IPS-NIHi11 (cell line): ENCODE results near the gene TEX9.
A peak's percentile ranks its signal among the peaks of the same experiment; 100 is the strongest.
"Not testable (repeated sequence)": the region's sequence is repeated elsewhere in the genome, so short reads cannot be mapped to it uniquely, and the experiment has no call there.

Experiments used
- DNase-seq: peaks from one replicate; pipeline ENCODE4 v3.0.0; 2012; ENCODE audit warnings: mixed read lengths, low spot score

The TEX9 gene

GRCh38 chr15:56365075-56365711, at the start of gene TEX9:
Gene TEX9, plus strand, starts transcription at chr15:56365426. Its CDS starts 25 bp downstream, at chr15:56365451.
- DNase-seq, result peak; percentile 95

DNA sequence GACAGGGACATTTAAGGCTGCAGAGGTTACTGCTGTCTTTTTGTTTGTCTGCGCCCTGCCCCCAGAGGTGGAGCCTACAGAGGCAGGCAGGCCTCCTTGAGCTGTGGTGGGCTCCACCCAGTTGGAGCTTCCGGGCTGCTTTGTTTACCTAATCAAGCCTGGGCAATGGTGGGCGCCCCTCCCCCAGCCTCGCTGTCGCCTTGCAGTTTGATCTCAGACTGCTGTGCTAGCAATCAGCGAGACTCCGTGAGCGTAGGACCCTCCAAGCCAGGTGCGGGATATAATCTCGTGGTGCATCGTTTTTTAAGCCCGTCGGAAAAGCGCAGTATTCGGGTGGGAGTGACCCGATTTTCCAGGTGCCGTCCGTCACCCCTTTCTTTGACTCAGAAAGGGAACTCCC, 48.7 kb upstream of the TEX9 start:
- not testable (repeated sequence) for DNase-seq

GRCh38 chr15:56320316-56320715, 44.9 kb upstream of the TEX9 start:
- DNase-seq, result no peak

- no peak for DNase-seq
Observed at GRCh38 chr15:56320861-56321260, 44.4 kb upstream of the TEX9 start.

GRCh38 chr15:56322444-56322843, 42.8 kb upstream of the TEX9 start:
- no peak for DNase-seq

DNA sequence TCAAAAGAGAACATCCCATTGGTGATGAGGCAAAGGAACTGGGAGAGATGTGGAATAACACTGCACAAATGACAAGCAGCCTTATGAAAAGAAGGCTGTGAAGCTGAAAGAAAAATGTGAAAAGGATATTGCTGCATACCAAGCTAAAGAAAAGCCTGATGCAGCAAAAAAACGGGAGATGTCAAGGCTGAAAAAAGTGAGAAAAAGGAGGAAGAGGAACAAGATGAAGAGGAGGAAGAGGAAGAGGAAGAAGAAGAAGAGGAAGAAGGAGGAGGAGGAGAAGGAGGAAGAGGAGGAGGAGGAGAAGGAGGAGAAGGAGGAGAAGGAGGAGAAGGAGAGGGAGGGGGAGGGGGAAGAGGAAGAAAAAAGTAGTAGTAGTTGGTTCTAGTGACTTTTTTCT, 41.8 kb upstream of the TEX9 start:
- no peak for DNase-seq

DNA sequence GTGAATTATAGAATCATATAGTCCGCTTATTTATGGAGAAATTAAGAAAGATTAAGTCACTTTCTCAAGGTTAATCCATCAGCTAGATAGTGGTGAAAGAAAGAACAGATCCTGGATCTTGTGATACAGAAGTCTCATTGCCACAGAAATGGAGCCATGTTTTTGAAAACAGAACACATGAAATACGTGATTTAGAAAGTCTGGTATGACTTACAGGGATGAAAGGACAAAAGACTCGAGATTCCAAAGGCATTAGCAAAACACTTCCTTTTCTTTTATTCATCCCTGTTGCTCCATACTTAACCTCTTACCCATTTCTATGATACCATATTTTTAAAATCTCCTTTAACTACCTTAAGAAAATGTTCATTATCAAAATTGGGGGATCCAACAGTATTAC, 40.0 kb upstream of the TEX9 start:
- DNase-seq, result no peak

DNA sequence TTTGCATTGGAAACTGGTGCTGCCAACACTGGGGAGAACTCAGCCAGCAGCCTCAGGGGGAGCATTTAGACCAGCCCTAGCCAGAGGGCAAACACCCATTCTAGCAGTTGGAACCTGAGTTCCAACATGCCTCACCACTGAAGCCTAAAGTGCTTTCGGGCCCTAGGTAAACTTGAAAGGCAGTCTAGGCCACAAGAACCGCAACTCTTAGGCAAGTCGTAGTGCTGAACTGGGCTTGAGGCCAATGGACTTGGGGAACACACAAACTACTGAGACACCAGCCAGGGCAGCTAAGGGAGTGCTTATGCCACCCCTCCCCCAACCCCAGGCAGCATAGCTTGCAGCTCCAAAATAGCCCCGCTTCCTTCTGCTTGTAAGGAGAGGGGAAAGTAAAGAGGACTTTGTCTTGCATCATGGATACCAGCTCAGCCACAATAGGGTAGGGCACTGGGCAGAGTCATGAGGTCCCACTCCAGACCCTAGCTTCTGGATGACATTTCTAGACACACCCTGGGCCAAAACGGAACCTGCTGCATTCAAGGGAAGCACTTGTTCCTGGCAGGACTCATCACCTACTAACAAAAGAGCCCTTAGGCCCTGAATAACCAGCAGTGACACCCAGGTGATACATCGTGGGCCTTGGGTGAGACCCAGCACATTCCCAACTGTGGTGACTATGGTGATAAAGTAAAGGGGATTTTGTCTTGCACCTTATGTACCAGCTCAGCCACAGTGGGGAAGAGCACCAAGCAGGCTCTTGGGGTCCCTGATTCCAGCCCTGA, 37.3 kb upstream of the TEX9 start:
- DNase-seq, result no peak

DNA sequence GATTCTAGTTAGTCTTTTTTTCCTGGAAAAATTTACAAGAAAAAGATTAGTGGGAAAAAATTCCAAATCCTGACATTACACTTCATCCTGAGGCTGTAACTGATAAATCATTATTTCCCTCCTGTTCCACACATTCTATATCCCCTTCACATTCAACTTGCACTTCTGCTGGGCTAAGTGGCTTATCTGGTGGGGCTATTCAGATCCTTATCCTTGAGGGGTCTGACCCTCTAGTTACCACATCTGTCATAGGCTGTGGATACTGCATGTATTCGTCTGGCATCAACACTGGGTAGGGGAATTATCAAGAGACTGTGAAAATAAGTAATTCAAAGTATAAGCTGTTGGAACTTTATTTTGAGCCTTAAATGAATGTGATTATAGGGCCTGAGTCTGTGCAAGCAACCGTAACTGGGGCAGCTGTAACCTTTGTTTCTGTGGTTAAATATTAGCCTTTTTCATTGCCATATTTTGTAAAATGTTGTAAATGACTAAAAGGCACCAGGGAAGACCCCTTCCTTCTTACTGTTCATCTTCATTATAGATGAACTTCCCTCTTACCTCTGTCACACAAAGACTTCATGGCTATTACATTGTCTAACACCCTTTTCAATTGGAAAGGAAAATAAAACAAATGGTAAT, 28.0 kb upstream of the TEX9 start:
- no peak for DNase-seq

DNA sequence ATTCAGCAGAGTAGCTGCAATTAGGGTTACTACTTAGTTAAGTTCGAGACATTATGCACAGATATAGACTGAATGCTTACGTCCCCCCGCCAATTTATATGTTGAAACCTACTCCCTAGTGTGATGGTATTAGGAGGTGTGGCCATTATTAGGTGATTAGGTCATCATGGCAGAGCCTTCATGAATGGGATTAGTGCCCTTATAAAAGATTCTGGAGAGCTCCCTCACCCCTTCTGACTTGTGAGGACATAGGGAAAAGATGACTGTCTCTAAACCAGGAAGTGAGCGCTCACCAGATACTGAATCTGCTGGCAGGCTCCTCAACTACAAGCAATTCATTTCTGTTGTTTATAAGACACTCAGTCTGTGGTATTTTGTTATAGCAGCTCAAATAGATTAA, 25.6 kb upstream of the TEX9 start:
- DNase-seq, result no peak

- no peak for DNase-seq
Observed at GRCh38 chr15:56341201-56341600, 24.0 kb upstream of the TEX9 start.

GRCh38 chr15:56342653-56343052, 22.6 kb upstream of the TEX9 start:
- DNase-seq, result no peak

- DNase-seq, result no peak
Observed at GRCh38 chr15:56343879-56344278, 21.3 kb upstream of the TEX9 start.

DNA sequence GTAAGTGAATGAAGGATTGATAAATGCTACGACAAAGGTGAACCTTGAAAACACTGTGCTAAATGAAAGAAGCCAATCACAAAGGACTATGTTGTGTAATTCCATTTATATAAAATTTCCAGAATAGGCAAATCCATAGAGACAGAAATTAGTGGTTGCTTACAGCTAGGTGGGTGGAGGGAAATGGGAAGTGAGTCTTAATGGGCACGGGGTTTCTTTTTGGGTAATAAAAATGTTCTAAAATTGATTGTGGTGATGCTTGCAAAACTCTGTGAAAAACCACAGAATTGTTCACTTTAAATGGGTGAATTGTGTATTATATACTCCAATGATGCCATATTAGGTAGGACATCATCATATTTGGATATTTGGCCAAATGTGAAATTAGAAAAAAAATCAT, 20.9 kb upstream of the TEX9 start:
- no peak for DNase-seq

- DNase-seq, result no peak
Observed at GRCh38 chr15:56346414-56346813, 18.8 kb upstream of the TEX9 start.

DNA sequence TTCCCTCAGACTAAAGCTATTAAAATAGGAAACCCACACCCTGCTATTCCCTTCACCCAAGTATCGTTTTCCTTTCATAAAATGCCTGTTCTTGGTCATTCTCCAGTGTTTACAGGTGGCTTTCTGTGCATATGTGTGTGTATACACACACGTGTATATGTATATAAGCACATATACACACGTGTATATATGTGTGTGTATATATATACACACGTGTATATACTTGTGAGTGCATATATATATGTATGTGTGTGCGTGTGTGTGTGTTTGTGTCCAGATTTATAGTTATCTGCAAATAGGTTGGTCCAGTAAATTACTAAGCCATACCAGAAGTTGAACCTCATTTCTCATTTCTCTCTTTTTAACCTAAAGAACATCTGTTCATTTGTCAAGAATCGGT, 15.7 kb upstream of the TEX9 start:
- DNase-seq, result no peak

DNA sequence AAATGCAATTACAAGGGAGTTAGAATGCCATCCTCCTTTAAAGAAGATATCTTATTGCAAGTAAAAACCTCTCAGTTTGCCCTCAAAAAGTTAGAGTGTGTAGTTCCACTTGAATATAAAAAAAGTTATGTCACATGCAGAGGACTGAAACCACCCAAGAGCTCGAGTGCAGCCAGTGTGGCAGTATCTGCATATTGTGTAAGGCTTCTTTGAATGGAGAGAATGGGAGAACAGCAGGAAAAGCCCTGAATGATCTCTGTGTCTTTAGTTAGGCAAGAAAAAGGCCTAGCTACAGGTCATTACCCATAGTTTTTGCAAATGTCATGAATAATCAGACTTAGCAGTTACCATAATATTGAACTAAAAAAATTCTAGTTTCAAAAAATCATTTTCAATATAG, 13.9 kb upstream of the TEX9 start:
- DNase-seq, result peak; percentile 18

DNA sequence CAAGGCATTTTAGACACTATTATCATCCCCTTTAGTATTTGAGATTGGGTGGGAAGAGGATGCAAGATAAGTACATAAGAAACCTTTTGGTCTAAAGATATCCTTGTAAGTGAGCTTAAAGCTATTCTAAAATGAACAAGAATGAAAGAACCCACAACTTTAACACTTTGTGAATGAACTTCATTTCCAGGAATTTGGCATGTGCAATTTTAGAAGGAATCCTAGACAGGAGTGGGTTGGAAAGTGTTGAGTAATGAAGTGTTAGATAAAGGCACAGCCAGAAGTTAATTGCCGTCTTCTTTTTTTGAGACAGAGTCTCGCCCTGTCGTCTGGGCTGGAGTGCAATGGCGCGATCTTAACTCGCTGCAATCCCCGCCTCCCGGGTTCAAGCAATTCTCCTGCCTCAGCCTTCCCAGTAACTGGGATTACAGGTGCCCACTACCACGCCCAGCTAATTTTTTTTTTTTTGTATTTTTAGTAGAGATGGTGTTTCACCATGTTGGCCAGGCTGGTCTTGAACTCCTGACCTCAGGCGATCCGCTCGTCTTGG, 13.2 kb upstream of the TEX9 start:
- DNase-seq, result no peak

DNA sequence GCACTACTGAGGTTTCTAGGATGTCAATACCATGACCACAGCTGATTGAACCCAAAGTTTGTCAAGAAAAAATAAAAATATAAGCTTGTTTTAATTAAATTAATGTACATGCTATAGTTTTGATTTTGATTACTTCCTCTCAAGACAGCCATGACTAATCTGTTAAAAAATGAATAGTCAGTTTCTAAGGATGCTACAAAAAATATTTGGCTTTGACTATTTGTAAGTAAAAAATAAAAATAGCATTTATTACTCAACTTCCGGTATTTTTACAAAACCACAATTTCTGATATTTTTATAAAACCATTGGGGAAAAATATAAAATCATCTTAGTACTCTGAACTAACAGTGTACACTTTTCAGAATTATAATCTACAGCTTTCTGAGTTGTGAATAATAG, 12.1 kb upstream of the TEX9 start:
- DNase-seq, result no peak

DNA sequence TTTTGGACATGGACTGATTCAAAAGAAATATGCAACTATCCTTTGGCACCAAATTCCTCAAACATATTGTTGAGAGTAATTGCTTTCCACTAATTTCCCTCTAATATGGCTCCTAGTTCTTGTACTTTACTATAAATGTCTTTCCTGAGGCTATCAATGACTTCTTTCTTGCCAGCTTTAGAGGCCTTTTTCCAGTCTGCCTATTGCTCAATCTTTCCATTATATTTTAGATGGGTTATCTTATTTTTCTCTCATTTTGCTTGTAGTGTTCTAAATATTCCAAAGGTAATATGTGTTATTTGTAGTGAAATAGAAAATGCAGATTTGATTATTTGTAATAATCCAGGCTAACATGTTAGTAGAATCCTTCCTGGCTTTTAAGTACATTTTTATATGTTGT, 11.5 kb upstream of the TEX9 start:
- DNase-seq, result no peak

DNA sequence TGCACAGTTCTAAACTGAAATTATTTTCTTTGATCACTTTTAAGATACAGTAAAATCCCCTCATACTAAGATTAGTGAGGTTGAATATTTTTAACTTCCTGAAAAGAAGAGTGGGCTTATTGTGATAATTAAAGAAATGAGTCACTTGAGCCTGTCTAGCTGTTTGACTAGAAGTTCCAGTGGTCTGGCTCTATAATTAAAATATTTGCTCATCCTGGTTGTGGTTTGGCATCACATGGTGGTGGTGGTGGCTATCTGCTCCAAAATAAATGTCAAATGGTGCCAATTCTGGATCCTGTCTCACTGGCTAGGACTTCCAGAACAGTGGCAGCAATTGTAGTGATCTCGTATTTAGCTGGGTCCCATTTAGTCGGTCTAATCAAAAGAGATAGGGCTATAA, 8.6 kb upstream of the TEX9 start:
- no peak for DNase-seq

DNA sequence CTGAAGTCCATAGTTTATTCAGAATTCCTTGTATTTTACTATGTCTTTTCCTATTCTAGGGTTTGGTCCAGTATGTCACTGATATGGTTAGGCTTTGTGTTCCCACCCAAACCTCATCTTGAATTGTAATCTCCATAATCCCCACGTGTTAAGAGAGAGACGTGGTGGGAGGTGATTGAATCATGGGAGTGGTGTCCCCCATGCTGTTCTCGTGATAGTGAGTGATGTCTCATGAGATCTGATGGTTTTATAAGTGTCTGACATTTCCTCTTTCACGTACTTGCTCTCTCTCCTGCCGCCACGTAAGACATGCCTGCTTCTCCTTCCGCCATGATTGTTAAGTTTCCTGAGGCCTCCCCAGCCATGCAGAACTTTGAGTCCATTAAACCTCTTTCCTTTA, 6.6 kb upstream of the TEX9 start:
- DNase-seq, result no peak

DNA sequence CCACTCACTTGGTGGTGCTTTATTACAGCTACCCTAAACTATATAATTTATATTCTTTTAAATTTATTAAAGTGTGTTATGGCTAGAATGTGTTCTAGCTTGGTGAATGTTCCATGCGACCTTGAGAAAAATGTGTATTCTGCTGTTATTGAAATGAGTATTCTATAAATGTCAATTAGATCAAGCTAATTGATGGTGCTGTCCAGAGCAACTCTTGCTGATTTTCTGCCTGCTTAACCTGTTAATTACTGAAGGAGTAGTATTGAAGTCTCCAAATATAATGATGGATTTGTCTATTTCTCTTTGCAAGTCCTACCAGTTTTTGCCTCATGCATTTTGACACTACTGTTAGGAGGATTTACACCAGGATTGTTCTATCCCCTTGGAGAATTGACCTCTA, 3.2 kb upstream of the TEX9 start:
- no peak for DNase-seq
